Fibroblast of villous mesenchyme (primary cell): ENCODE results near the gene DPM1. TPM values are rescaled to one million over a fixed set of nuclear protein-coding genes. Genes with fewer than 3 reads are reported as not detected.

ENCODE experiments used
- DNase-seq: peaks from one replicate; pipeline ENCODE4 v3.0.0-alpha.2; 2010; ENCODE audit warnings: low read depth
- H3K4me3 ChIP-seq: 2 replicates; pipeline ENCODE4 v1.5.1; 2011; ENCODE audit warnings: low read depth, mild to moderate bottlenecking, low read length
- CTCF ChIP-seq: IDR thresholded peaks from 2 replicates; pipeline ENCODE4 v1.5.1; 2012; ENCODE audit warnings: low read depth, mild to moderate bottlenecking, low read length; ENCODE audit not compliant: insufficient read depth
- total RNA-seq: library from RNA; depleted of rRNA; stranded (reverse); fragments of >200 nt; gene quantifications from 2 replicates; pipeline ENCODE4 v1.2.3, GENCODE V29; 2012

Gene DPM1
- total RNA-seq, 1 donor: 62.6 TPM

- DNase-seq: no peak
- H3K4me3 ChIP-seq: no peak overlapping the region
- no peak for TF ChIP-seq CTCF
Observed at GRCh38 chr20:50926530-50926929, 31.8 kb downstream of the DPM1 start.

GRCh38 chr20:50924261-50924920, 33.9 kb downstream of the DPM1 start:
- no peak overlapping the region for H3K4me3 ChIP-seq
- no peak for TF ChIP-seq CTCF
- peak; percentile 61 for DNase-seq

- no peak overlapping the region for H3K4me3 ChIP-seq
- DNase-seq: no peak
- no peak for TF ChIP-seq CTCF
Observed at GRCh38 chr20:50921803-50922501, 36.4 kb downstream of the DPM1 start.

- no peak overlapping the region for H3K4me3 ChIP-seq
- TF ChIP-seq CTCF: no peak
- DNase-seq: peak; percentile 47
Observed at GRCh38 chr20:50920997-50921396, 37.3 kb downstream of the DPM1 start.

- no peak overlapping the region for H3K4me3 ChIP-seq
- DNase-seq: peak; percentile 78
- no peak for TF ChIP-seq CTCF
Observed at GRCh38 chr20:50919567-50919966, 38.8 kb downstream of the DPM1 start.

- H3K4me3 ChIP-seq: no peak overlapping the region
- no peak for TF ChIP-seq CTCF
- DNase-seq: peak; percentile 54
Observed at GRCh38 chr20:50918403-50918802, 39.9 kb downstream of the DPM1 start.
